HG03571 (cell line): ENCODE data around the gene ADAMTS16.

Source experiments
- ATAC-seq: cut with Tn5 transposase; IDR thresholded peaks from one replicate; pipeline ENCODE4 v1.9.1; 2021; ENCODE audit not compliant: unreplicated experiment

ADAMTS16 gene

DNA sequence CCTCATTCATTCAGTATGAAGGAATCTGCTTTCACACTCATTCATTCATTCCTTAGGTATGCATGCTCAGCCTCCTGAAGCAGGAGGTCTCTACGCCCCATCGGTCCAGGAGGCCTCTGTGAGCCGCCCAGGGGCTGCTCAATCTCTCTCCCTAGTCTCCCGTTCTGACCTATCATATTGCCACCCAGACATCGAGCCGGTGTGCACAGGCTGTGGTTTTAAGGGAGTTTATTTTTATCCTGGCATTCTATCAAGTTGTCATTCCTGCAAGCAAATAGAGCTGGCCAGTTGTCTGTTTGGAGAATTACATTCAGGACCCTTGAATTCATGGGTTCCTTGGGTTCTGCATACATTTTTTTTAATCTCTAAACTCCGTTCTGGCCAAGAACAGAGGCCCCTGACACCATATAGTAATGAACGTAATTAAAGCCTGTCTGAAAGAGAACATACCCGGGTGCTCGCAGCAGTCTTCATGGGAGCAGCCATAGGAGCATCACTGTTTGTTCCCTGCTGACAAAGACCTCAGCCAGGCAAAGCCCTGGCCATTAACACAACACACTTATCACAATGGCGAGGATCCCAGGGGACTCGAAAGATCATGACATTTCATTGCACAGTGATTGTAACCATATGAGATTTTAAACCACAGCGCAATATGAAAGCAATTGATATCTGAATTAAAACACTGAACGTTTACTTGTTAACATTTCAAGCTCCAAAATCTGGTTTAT lies 80.9 kb downstream of the ADAMTS16 start:
- ATAC-seq, result no peak

DNA sequence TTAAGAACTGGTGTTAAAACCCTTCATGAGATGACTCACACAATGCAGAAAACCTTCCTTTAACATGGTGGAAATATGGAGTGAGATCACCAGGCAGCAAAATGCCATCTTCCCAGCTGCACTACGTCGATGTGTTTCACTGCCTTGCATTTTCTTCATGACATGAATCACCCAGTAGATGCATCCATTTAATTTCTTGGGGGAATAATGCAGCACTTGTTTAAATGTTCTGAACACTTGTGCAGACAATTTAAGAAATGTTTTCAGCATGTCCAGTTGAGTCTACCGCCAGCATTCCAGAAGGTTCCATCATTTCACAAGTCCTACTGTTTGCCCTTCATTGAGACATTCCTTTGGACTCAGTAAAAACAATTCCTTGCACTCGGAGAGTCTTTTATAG lies 81.6 kb downstream of the ADAMTS16 start:
- no peak for ATAC-seq

DNA sequence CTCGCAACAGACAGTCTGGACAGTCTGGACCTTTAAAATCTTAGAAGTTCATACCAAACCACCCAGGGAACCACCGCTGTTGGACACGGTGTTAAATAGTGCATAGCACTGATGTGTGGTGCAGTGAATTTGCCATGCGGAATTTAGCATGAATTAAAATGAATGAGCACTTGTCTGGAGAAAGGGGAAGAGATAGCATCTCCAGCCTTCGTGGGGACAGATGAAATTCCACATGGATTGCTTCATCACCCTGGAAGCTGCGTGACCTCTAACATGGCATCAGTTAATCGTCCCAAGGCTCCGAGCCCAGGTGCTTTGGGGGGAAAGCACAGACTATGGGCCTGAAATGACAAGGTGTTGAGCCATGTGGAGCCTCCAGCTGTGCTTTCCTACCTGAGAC lies 91.4 kb downstream of the ADAMTS16 start:
- no peak for ATAC-seq

DNA sequence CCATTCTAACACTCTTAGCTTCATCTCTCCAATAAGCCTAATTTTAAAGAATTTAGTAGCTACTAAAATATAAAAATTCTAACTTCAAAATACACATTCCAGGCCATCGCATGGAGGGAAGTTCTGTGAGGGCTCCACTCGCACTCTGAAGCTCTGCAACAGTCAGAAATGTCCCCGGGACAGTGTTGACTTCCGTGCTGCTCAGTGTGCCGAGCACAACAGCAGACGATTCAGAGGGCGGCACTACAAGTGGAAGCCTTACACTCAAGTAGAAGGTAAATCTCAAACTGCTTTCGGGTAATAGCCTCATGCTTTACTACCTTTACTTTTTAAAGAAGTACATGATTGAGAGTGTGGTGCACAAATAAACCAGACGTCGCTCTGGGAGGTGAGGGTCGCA lies 94.8 kb downstream of the ADAMTS16 start:
- ATAC-seq, result no peak

DNA sequence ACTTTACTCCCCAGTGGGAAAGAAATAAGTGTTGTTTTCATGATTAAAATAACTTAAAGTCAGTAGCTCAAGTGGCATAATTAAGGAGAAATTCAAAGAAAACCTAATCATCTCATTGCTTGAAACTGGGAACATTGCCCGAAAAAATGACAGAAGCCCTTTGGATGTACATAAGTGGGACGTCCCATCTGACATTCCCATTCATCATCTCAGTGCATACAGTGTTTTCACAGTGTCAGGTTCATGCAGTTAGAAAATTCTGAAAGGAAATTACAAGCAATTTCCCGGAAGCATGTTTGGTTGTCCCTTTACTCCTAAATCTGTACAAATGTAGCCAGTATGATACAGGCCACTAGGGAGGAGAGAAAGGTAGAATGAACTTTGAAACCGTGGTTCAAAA lies 95.6 kb downstream of the ADAMTS16 start:
- ATAC-seq, result no peak

DNA sequence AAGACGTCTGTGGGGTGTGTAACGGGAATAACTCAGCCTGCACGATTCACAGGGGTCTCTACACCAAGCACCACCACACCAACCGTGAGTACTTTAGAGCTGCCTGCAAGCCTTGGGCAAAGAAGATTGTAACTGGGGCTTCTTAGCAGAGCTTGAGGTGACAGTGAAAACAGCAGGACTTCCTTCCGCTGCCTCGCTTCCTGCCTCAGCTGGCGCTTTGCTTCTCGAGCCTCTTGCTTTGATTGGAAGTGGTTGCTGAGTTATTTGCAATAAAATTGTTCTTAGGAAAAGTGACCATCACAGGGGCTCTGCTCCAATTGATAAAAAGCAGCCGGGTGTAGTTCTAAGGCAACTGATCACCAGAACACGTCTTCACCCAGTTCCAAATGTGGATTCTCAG lies 99.1 kb downstream of the ADAMTS16 start:
- no peak for ATAC-seq

DNA sequence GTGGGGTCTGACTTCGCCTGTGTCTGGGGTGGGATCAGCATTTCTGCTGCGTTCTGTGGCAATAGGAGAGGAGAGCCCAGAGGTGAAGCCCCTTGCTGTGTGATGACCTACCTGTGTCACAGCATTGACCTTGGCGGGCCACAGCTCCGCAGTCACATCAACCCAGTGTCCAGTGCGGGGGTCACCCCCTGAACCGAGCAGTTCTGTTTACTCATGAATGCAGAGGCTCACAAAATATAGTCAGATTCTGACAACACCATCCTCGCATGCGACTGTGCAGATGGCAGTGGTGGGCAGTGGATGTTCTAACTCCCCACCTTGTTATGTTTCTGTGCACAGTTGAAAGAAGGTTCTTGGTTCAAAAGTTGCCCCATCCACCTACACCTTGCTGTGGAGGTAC lies 100.1 kb downstream of the ADAMTS16 start:
- ATAC-seq, result no peak

DNA sequence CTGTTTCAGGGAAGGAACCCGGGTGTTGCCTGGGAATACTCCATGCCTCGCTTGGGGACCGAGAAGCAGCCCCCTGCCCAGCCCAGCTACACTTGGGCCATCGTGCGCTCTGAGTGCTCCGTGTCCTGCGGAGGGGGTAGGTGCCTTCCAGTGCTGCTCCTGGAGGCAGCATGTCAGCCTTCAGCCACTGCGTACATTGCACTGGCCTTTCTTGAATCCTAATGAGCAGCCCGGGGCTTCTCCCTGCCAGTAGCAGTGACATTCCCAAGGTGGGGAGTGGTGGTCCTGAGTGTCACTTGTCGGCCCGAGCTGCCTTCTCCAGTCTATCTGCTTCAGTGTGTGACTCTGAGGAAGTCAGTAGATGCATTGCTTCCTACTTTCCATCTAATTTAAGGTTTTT lies 101.9 kb downstream of the ADAMTS16 start:
- no peak for ATAC-seq

DNA sequence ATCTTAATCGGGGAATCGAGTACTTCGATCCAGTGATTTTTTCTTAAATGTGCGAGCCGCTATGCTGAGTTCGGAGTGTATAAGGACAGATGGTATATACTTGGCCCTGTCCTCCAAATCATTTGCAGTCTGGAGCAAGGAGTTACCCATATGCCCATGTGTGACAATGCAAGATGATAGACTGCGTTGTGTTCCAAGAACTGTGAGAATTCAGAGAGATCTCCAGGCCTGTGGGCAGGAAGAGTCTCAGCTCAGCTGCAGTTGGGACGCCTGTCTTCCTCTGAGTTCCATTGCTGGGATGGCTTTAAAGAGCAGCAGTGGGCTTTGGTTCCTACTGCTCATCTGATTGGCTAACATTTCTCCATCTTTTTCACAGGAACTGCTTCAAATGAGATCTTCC lies 106.6 kb downstream of the ADAMTS16 start:
- ATAC-seq, result no peak

DNA sequence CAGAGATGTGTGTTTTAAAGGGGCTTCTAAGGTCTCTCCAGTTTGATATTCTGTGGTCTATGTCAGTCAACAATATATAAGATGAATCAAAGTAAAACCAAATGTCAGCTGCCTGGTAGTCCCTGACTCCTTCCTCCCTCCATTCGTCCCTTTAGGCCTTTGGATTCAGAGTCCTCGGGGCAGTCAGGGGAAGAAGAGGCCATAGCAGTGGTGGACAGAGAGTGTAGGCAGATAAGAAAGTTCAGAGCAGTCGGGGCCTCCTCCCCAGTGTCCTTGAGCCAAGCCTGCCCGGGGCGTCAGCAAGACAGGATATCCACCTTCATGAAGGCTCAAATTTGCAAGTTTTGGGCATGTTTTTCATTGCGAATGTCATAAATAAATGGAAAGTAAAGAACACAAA lies 110.6 kb downstream of the ADAMTS16 start:
- ATAC-seq, result no peak

DNA sequence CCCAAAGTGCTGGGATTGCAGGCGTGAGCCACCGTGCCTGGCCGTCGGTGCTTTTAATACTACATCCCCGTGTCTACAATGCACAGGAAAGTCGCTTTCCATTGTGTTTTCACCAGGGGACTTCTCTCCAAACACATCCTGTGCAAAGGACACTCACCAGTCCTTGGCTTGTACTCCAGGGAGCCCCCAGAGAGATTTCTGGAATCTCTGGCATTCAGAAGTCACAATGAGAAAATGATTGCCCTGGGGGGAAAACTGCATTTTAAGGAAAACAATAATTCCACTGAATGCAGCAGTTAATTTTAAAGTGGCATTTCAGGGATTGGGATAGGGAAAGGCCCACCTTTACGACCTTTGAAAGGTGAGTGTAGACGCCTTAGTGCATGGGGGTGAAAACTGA lies 112.0 kb downstream of the ADAMTS16 start:
- no peak for ATAC-seq

DNA sequence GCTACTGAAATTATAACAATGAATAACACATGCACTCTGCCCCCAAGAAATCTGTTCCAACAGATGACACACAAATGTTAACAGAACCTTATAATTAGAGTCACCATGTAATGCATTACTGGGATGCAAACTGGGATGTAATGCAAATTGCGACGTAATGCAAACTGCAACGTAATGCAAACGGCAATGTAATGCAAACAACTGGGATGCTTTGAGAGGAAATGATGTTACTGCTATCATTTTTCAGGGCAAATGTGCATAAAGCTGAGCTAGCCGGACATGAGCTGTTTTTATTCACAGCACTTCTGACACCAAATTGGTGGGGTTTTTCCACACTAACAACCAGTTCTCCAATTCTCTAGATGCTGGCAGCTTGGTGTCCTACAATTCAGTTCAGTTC lies 117.2 kb downstream of the ADAMTS16 start:
- ATAC-seq, result no peak

DNA sequence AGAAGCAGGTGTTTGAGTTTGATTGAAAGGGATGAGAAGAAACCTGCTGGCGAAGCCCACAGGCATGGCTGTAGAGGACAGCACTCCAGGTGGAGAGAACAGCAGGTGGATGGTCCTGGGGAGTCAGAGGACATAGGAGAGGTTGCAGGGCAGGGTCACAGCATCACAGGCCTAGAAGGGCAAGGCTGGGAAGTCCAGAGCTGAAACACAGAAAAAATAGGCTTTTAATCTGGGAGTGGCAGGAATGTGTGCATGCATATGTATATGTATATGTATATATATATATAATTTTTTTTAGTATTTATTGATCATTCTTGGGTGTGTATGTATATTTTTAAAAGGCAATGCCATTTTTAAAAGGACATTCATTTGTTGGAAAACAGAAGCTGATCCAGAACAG lies 118.4 kb downstream of the ADAMTS16 start:
- ATAC-seq, result no peak

DNA sequence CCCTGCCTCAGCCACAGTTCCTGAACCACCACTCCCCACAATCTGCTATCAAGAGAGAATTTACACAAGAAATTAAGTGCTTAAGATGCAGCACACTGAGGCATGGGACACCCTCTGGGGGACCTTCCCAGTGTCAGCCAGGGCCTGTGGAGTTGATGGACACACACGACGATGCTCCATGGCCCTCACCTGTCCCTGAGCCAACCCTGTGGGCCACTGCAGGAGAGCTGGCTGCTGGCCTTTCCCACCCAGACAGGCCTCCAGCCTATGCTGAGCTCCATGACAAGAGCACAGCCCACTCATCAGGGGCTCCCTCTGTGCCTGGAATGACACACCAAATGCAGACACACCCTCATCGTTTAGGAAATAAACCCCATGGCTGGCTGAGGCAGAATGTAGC lies 124.6 kb downstream of the ADAMTS16 start:
- ATAC-seq, result no peak

DNA sequence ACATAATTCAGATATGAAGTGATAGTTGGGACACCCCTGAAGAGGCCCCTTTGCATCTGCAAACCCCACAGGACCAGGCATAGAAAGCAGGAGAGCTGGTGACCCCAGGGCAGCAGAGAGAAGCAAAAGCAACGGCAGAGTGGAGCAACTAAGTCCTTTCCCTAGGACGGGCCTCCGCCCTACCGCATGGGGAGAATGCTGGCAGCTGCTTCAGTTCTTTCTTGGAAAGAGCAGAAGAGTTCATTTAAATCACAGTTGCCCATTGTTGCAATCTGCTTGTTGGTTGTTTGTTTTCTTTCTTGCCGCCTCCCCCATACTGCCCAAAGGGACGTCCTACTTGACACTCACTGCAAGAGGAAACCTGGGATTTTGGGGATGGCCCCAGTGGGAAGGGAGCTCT lies 126.2 kb downstream of the ADAMTS16 start:
- ATAC-seq, result no peak

DNA sequence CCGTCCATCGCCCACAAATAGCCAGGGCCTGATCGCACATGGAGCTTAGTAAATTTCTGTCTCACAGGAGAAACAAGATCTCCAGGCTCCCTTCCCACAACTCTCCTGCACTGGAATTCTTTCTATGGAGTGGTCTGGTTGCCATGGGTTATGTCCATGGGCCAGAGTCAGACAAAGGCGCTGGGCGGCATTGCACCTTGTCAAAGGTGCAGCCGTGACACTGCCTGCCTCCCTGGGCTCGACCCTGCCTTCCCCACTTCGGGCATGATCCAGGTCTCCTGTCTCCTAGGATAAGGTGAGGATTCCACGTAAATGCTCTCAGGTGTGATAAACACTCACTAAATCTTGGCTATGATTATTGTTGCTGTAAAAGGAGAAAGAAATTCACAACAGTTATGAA lies 130.0 kb downstream of the ADAMTS16 start:
- no peak for ATAC-seq

DNA sequence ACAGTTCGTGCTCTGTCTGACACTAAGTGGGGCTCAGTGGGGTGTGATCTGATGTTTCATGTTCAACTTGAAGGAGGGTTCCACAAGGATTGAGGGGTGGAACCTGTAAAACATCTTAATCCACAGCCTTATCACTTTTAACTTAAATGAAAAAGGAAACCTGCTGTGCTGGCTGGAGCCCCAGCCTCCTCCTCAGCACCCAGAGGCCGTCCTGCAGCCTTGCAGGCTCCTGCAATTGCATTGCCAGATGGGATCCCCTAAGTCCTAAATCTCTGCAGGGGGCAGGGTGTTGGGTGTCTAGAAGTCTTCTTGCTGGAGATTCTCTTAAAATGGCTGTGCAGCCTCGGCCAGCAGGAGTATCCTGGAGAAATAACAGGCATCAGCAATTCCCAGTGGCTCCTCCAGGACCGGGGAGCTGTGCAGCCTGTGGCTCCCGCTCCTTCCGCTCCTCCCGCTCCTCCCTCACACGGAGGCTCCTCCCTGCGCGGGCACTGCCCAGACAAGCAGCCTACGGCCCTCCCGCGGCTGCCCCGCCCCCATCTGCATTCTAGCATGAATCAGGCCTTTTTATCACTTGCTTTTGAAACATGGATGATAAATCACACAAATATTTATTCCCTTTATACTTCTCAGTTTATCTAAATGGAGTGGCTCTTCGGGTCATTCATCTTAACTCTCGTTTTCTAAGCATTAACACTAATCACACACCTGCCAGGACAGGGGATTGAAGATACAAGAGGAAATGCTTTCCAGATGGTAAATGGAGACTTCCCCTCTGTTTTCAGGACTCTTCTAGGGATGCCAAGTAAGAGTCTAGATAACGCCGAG lies 131.0 kb downstream of the ADAMTS16 start:
- no peak for ATAC-seq

DNA sequence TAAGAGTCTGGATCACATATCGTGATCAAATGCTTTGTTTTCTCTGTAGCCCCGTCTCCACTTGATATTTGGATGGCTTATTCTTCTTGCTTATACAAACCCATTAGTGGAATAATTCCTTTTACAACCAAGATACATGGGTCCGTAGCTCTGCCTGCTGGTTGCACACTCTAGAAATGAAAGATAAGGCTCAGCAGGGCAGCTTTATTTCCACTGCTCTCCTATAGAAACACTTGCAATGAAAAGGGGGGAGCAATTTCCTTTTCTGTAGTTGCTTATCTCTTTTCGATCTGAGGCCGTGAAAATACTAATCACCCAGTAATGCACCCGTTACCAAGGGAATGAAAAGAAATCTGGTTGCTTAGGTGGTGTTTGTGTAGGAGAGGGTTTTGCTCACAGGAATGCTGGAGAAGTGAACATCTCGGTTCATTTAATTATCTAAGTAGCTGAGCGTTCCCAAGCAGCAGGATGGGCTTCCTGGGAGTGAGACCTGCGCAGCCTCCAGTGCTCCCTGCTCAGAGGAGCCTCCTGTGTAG lies 131.7 kb downstream of the ADAMTS16 start:
- no peak for ATAC-seq

DNA sequence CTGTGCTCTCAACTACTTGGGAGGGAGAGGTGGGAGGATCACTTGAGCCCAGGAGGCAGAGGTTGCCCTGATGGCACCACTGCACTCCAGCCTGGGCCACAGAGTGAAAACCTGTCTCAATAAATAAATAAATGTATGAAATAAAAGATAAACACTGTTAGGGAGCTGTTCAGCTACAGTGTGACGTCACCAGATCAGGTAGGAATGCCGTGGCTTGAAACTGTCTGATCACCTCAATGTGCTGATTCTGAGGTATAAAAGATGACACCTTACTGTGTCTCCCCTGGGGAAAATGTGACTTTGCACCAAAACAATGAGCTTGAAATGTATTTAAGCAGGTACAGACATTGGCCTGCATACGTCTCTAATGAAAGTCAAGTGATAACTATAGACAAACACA lies 133.3 kb downstream of the ADAMTS16 start:
- no peak for ATAC-seq

DNA sequence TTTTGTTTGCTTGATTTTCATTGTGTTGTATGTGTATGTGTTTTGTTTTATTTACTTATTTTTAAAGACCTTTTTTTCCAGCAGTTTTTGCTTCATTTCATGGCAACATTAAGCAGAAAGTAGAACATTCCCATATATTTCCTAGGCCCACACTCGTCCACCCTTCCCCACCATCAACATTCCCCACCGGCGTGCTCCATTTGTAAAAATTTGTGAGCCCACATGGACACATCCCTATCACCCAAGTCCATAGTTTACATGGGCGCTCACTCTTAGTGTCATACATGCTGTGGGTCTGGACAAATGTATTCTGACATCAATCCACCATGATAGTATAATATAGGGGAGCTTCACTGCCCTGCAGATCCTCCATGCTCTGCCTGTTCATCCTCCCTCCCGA lies 133.8 kb downstream of the ADAMTS16 start:
- ATAC-seq, result no peak

DNA sequence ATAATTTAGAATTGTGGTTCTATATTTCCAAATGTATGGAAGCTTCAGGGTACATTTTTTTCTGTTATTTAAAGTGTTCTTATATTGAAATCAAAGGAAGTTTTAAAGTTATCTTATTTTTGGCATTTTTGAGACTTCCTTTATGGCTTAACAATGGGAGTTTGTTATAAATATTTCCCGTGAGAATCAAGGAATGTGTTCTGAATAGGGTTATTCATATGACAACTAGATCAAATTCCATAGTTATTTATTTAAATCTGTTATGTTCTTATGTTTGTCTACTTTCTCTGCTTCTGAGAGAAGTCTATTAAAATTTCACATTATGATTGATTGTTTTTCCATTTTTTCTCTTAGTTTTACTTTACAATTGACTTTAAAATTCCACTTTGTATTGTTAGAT lies 135.1 kb downstream of the ADAMTS16 start:
- no peak for ATAC-seq

DNA sequence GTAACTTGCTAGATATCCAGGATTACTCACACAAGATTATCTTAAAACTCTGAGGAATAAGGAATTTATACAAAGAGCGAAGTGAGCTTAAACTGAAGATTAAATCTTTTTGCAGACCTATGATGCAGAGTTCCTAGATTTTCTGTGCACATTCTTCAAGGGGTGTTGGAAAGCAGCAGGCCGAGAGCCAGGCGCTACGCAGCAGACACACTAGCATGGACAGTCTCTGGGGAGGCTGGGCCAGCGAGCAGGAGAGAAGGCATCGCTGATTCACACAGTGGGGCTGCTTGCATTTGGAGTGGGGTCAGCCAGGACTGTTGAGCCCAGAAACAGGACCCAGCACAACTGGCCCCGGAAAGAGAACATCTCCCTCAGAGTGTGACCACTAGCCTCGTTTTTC lies 136.3 kb downstream of the ADAMTS16 start:
- ATAC-seq, result no peak
